ENCODE results near the gene KDM5B.

Gene KDM5B

DNA sequence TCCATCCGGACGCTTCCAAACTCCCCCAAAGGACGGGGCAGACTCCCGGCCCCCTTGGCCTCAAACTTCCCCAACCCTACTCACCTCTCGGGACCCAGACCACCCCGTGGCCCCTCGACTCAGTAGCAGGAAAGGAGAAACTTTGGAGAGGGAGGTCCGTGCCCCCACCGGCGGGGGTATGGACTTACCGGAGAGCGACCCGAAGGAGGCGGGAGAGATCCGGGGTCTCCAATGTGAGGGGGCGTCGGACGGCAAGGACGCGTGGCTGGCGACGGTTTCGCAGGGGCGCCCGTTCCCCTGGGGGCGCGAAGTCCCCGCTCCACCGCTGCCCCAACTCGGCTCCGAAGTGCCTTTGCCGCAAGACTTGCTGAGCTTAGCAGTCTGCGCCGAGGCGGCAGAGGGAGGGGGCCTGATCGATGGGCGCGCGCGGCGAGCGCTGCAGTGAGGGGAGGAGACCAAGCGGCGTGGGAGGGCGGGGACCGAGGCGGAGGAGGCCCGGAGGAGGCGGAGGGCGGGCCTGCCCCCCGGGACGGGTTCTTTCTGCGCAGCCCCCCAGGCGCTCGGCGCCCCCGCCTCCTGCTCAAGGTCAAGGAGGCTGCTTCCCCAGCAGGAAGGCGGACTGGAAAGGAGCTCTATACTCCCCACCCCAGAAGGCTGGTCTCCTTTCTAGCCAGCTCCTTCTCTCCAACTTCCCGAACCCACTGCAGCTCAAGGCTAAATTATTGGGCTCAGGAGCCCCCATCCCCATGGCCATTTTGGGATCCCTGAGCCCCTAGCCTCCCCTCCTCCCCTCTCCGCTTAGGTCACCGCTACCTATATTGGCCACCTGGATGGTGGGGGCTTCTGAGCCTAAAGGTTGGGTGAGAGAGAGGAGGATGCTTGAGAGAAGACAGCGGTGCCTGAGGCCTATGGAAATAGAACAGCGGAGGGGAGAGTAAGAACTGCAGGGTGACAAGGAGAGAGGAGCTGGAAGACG, 97.9 kb downstream of the KDM5B start, which contains the start of gene SYT2:
Gene SYT2, minus strand, starts transcription at position 385 of the 976 bp plus-strand sequence. CDS start 104,682 bp downstream, outside the sequence.
- no peak for DNase-seq

GRCh38 chr1:202709276-202710041, 98.8 kb downstream of the KDM5B start:
- DNase-seq: no peak

DNA sequence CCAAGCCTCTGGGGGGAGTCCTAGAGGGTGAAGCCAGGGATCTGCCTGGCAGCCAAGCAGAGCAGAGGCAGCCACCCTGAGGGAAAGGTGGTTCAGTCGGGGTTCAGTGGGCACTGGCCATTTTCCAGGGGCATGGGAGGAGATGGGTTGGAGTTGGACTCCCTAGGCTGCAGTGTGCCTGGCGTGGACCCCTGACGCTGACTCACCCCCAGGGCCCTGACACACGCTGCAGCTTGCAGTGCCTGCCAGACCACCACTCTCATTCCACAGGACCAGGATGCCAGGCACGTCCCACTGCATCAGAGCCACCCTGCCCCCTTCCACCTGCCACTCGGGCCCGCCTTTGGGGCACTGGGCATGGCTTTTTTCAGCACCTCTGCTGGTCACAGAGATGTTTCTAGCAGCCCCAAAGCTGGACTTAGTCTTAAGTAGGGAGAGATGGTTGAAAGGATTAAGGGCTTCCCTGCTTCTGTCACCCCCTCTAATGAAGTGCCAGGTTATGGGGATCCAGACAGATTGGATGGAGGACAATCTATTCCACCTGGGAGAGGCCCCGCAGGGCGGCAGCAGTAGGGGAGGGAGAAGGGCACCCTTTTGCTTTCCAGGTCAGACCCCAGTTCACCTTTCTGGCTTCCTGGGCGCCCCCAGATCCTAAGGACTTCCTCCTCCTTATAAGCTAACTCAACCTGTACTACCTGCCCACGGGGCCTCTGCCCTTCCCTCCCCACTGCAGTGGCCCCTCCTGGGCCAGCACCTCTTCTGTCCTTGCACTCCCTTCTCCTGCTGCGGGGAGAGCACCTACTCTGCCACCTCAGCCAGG, 99.6 kb downstream of the KDM5B start:
- no peak for DNase-seq

GRCh38 chr1:202706851-202707250, 101.4 kb downstream of the KDM5B start:
- no peak for DNase-seq

GRCh38 chr1:202704601-202705000, 103.6 kb downstream of the KDM5B start:
- DNase-seq: no peak

GRCh38 chr1:202703191-202703590, 105.0 kb downstream of the KDM5B start:
- no peak for DNase-seq

- no peak for DNase-seq
Measured at GRCh38 chr1:202702088-202702487, 106.1 kb downstream of the KDM5B start.

GRCh38 chr1:202701200-202701599, 107.0 kb downstream of the KDM5B start:
- DNase-seq: no peak

DNA sequence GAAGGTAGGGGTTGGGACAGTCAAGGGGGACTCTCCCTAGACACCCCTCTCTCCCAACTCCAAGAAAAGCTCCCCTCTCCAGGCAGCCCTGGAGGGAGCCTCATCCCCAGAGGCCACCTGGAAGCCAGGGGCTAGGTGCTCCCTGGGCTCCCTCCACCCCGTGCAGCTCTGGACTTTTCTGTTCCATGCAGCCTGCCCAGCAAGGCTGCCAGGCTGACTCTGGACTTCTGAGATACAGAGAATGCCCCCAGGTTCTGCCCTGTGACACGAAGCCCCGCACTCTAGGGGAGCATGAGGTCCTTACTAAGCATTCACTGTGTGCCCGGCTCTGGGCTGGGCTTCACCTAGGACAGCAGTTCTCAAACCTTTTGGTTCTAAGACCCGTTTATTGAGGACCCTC, 108.2 kb downstream of the KDM5B start:
- DNase-seq: no peak

GRCh38 chr1:202698276-202698675, 109.9 kb downstream of the KDM5B start:
- DNase-seq: no peak

DNA sequence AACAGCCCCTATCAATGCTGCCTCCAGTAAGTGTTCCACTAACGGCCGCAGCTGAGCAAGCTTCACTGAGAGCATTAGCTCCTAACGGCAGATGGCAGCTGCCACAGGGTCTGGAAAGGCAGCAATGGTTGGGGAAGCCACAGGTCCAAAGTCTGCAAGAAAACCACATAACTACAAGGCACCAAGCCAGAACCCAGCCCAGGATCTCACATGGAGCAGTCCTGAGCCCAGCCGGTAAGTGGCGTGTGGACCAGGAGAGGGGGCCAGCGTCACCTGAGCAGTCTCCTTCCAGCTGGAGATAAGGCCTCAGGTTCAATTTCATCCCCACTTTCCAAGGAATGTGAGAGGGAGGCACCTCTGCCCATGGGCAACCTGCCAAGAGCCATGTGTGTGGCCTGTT, 111.2 kb downstream of the KDM5B start:
- no peak for DNase-seq

DNA sequence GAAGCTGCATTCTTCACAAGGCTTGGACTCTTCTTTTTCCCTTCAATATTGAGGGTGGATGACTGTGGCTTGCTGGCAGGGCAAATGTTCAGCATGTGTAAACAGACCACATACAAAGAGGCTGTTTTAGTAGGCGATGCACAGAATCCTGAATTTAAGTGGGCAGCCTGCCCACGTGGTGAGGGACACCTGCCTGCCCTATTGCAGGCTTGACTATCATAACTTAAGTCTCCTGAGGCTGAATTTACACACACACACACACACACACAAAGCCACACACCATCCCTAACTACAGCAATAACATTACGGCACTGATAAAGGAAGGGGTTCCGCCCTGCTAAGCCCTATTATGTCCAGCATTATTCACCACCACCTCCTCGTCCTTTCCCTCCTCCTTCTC, 113.9 kb downstream of the KDM5B start:
- DNase-seq: no peak

GRCh38 chr1:202692959-202693555, 115.2 kb downstream of the KDM5B start:
- DNase-seq: peak; percentile 61

GRCh38 chr1:202691816-202692215, 116.4 kb downstream of the KDM5B start:
- no peak for DNase-seq

DNA sequence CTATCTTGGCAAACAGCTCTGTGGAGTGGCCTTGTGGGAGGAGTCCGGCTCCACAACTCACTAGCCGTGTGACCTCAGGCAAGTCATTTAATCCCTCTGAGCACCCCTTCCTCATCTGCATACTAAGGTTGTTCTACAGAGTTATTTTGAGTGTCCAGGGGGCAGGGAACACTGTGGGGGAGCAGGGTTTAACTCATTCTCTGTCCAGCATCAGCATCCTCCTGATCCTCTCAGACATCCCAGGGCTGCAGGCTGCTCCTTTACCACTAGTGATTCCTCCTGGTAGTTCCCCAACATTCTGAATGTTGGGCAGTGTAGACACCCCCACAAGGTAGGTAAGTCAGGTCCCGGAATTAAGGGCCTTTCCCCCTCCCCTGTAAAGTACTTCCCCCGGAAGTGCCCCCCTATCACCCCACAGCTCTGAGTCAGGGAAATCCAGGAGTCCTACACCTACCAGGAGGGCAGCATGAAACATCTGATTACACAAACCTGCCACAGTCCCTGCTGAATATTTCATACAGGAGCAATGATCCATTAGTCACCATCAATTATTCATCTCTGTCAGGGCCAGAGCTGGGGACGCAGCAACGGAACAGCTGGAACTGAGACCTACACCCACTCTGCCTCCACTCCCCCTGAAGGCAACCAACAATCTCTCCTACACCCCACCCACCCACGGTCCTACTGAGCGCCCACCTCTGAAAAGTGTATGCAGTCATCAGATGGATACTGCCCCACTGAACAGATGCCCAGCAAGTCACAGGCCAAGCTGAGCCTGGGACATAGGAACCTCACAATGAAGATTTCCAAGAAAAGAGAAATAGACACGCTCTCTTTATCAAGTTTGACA, 118.5 kb downstream of the KDM5B start:
- DNase-seq: no peak

- no peak for DNase-seq
Measured at GRCh38 chr1:202689082-202689481, 119.1 kb downstream of the KDM5B start.

DNA sequence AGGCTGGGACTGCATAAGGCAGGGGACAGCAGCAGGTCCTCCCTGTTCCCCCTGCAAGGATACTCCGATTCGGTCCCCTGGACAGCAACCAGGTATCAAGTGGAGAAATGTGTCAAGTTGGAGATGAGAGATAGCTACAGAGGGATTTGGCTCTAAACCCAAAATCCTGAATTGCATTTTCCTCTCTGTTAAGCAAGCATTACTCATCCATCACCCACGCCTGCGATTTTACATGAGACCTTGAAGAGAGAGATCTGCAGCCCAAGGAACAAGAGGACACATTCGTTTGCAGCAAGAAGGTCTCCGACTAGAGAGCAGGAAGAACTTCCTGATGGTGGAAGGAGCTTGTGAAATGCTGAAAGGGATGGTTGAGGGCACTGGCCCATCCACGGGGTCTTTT, 119.8 kb downstream of the KDM5B start:
- no peak for DNase-seq

DNA sequence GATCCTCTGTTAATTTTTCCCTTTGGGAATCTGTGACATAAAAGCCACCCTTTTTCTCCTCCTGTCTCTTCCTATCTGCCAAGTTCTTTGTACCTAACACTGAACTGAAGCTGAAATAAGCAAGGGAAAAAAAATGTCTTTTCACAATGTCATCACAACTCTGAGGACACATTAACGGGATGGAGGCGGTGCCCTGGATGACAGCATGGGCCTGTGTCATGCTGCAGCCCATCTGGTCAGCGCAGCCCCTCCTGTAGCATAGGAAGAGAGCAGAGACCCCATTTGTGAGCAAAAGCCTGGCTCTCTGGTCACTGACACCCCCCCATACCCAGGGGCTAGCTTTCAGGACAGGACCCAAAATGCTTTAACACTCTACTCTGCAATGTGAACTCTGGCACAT, 120.4 kb downstream of the KDM5B start:
- no peak for DNase-seq

DNA sequence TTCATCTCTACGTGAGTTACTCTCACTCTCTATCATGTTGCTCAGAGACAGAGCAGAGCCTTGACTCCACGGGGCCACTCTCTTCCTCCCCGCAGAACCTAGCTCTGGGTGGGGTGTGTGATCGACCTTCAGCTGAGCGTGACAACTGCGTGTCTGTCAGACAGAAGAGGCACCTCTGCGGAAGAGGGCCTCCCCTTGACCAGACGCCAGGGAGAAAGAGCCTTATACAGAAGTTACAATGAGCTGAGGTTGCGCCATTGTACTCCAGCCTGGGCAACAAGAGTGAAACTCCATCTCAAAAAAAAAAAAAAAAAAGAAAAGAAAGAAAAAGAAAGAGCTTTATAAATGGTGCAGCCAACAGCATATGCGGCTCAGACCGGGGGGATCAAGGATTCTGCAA, 120.9 kb downstream of the KDM5B start:
- DNase-seq: no peak

- no peak for DNase-seq
Measured at GRCh38 chr1:202685641-202686040, 122.6 kb downstream of the KDM5B start.

DNA sequence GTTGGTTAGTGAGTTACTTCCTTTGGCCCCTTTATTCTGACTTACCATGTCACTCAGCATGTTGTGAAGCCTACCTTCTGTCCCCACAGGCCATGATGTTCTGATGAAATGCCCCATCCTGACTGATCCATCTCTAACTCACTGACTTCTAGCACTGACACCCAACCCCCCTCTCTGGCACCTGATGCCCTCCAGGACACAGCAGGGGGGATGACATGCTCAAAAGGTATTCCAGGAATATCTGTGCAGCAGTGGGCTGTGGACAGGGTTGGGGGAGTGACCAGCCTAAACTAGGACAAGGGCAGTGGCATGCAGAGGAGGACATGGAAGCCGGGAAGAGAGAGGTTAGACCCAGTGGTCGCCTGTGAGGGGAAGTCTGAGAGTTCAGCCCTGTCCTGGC, 123.5 kb downstream of the KDM5B start:
- no peak for DNase-seq
